Adipose tissue (tissue), 3 donors: ENCODE results near the gene ADIPOR2. TPM values are rescaled to one million over a fixed set of nuclear protein-coding genes. Genes with fewer than 3 reads are reported as not detected.
"Not testable (repeated sequence)": the region's sequence is repeated elsewhere in the genome, so short reads cannot be mapped to it uniquely, and the experiment has no call there.

Experiments
- H3K27ac ChIP-seq: one replicate; pipeline ENCODE4 v1.5.1; 2013; ENCODE audit warnings: low read depth, low read length
- WGBS, 3 donors: extraction: QIAGEN DNeasy Blood & Tissue Kit; methylation state at CpG; one replicate each; pipeline ENCODE4 v1.1.7; 2013; 5-methylcytosine and 5-hydroxymethylcytosine counted together
- polyA plus RNA-seq, 3 donors: library from polyadenylated mRNA; stranded (reverse); fragments of 200-250 nt; gene quantifications; one replicate each; pipeline ENCODE4 v1.2.3, GENCODE V29; 2013
- donor health status: healthy with polysubstance abuse.
- donor health status: Bipolar disorder and iron deficiency.
- donor health status: healthy.

ADIPOR2 gene
- polyA plus RNA-seq, 3 donors, result 26.7 to 125 (median 40.2) TPM

GRCh38 chr12:1662761-1663439 lies 28.0 kb upstream of the ADIPOR2 start:
- WGBS, 3 donors, result 14 to 38% (median 26%) methylated on average over 42 to 46 of the region's 46 CpGs
- no peak overlapping the region for H3K27ac ChIP-seq

- WGBS, 3 donors, result 85 to 90% (median 85%) methylated on average over 11 of the region's 11 CpGs
- no peak overlapping the region for H3K27ac ChIP-seq
Observed at GRCh38 chr12:1663440-1664132, 27.3 kb upstream of the ADIPOR2 start.

GRCh38 chr12:1665366-1665765 lies 25.5 kb upstream of the ADIPOR2 start:
- H3K27ac ChIP-seq, result no peak overlapping the region

GRCh38 chr12:1666215-1666614 lies 24.7 kb upstream of the ADIPOR2 start:
- no peak overlapping the region for H3K27ac ChIP-seq
- WGBS, 3 donors, result 30 to 62% (median 61%) methylated on average over 5 of the region's 5 CpGs

More at GRCh38 chr12:1665366-1665765, 25.5 kb upstream of the ADIPOR2 start:
- WGBS, 3 donors, result 86 to 93% (median 90%) methylated on average over 2 of the region's 2 CpGs

- 3 to 20% (median 20%) methylated on average over 2 of the region's 2 CpGs for WGBS, 3 donors
Observed at GRCh38 chr12:1666685-1667162, 24.1 kb upstream of the ADIPOR2 start.

GRCh38 chr12:1668833-1669543 lies 21.9 kb upstream of the ADIPOR2 start:
- H3K27ac ChIP-seq, result no peak overlapping the region
- WGBS, 3 donors, result 45 to 72% (median 47%) methylated on average over 18 of the region's 18 CpGs

More at GRCh38 chr12:1666685-1667162, 24.1 kb upstream of the ADIPOR2 start:
- H3K27ac ChIP-seq, result no peak overlapping the region

GRCh38 chr12:1670358-1671268 lies 20.3 kb upstream of the ADIPOR2 start:
- WGBS, 3 donors, result 76 to 78% (median 77%) methylated on average over 14 of the region's 14 CpGs
- no peak overlapping the region for H3K27ac ChIP-seq

GRCh38 chr12:1676043-1676442 lies 14.8 kb upstream of the ADIPOR2 start:
- WGBS, 3 donors, result 93 to 96% (median 95%) methylated on average over 3 of the region's 3 CpGs
- H3K27ac ChIP-seq, result no peak overlapping the region

GRCh38 chr12:1680804-1681492 lies 9.9 kb upstream of the ADIPOR2 start:
- WGBS, 3 donors, result 68 to 78% (median 70%) methylated on average over 7 of the region's 7 CpGs
- no peak overlapping the region for H3K27ac ChIP-seq

GRCh38 chr12:1681493-1681807 lies 9.4 kb upstream of the ADIPOR2 start:
- WGBS, 3 donors, result 42 to 46% (median 45%) methylated on average over 2 of the region's 2 CpGs
- H3K27ac ChIP-seq, result no peak overlapping the region

- H3K27ac ChIP-seq, result no peak overlapping the region
- 95 to 96% (median 95%) methylated on average over 5 of the region's 5 CpGs for WGBS, 3 donors
Observed at GRCh38 chr12:1688086-1688710, 2.7 kb upstream of the ADIPOR2 start.

- 0 to 1% (median 0%) methylated on average over 47 to 56 of the region's 56 CpGs for WGBS, 3 donors
- peak overlapping the region; percentile 90 for H3K27ac ChIP-seq
Observed at GRCh38 chr12:1691123-1692007, 495 bp downstream of the ADIPOR2 start.

- 18 to 28% (median 27%) methylated on average over 4 of the region's 4 CpGs for WGBS, 3 donors
- no peak overlapping the region for H3K27ac ChIP-seq
Observed at GRCh38 chr12:1692226-1692625, 1.4 kb downstream of the ADIPOR2 start.

GRCh38 chr12:1692895-1693610 lies 2.2 kb downstream of the ADIPOR2 start:
- H3K27ac ChIP-seq, result no peak overlapping the region
- 67 to 81% (median 69%) methylated on average over 15 of the region's 15 CpGs for WGBS, 3 donors

- 89 to 99% (median 96%) methylated on average over 8 of the region's 8 CpGs for WGBS, 3 donors
- not testable (repeated sequence) for H3K27ac ChIP-seq
Observed at GRCh38 chr12:1695097-1695496, 4.2 kb downstream of the ADIPOR2 start.
